OCI-LY7 (cell line): ENCODE data around the gene FKBP2. TPM values are rescaled to one million over a fixed set of nuclear protein-coding genes. Genes with fewer than 3 reads are reported as not detected.

ENCODE experiments used
- BruUV-seq: library from RNA; stranded (reverse); fragments of 400-500 nt; replicated peaks from 2 replicates; lab custom pipeline; 2021; lab: Mats Ljungman, UMichigan
- CTCF ChIA-PET: fragments of 300-600 bp; sonication (Branson Sonifier 250); formaldehyde crosslinking; loops from one replicate; lab custom pipeline; 2022; ENCODE audit warnings: antibody characterized with exemption; ENCODE audit not compliant: unreplicated experiment; lab: Charles Lee
- POLR2A ChIA-PET: fragments of 300-600 bp; sonication (Branson Sonifier 250); formaldehyde crosslinking; loops from one replicate; lab custom pipeline; 2022; ENCODE audit warnings: antibody characterized with exemption; lab: Charles Lee
- DNase-seq: peaks from one replicate; pipeline ENCODE4 v3.0.0-alpha.2; 2015; ENCODE audit warnings: low spot score
- H2AFZ ChIP-seq: fragments of 200-600 bp; sonication (generic), shearing (Covaris generic); 2 replicates; pipeline ENCODE4 v1.6.1; 2014; ENCODE audit warnings: mild to moderate bottlenecking, antibody characterized with exemption, low read length, moderate library complexity
- H3K27ac ChIP-seq: fragments of 200-600 bp; sonication (generic); 2 replicates; pipeline ENCODE4 v1.5.1; 2014; ENCODE audit warnings: mixed run types, low read depth, mild to moderate bottlenecking, moderate library complexity, low read length, inconsistent platforms; ENCODE audit not compliant: poor library complexity, severe bottlenecking
- H3K36me3 ChIP-seq: fragments of 200-600 bp; sonication (generic); 2 replicates; pipeline ENCODE4 v1.6.1; 2014; ENCODE audit warnings: mild to moderate bottlenecking, antibody characterized with exemption, low read length, moderate library complexity, mixed read lengths; ENCODE audit not compliant: insufficient read depth
- H3K4me1 ChIP-seq: fragments of 200-600 bp; sonication (generic); 2 replicates; pipeline ENCODE4 v1.5.1; 2014; ENCODE audit warnings: mild to moderate bottlenecking, low read length; ENCODE audit not compliant: insufficient read depth, poor library complexity, severe bottlenecking
- H3K4me2 ChIP-seq: fragments of 200-600 bp; sonication (generic); 2 replicates; pipeline ENCODE4 v1.6.1; 2014; ENCODE audit warnings: mild to moderate bottlenecking, low read length
- H3K4me3 ChIP-seq: fragments of 200-600 bp; sonication (generic); 2 replicates; pipeline ENCODE4 v1.5.1; 2014; ENCODE audit warnings: mild to moderate bottlenecking, low read depth, low read length; ENCODE audit not compliant: poor library complexity, severe bottlenecking
- H3K79me2 ChIP-seq: fragments of 200-600 bp; sonication (generic); 2 replicates; pipeline ENCODE4 v1.6.1; 2016; ENCODE audit warnings: low read depth, mild to moderate bottlenecking, low read length, moderate library complexity, mixed read lengths; ENCODE audit not compliant: insufficient read depth
- H3K9me2 ChIP-seq: fragments of 200-600 bp; sonication (generic); 2 replicates; pipeline ENCODE4 v1.6.1; 2016; ENCODE audit warnings: mild to moderate bottlenecking, low read length, mixed read lengths; ENCODE audit not compliant: insufficient read depth
- H3K9me3 ChIP-seq: fragments of 200-600 bp; sonication (generic); 2 replicates; pipeline ENCODE4 v1.6.1; 2014; ENCODE audit warnings: mild to moderate bottlenecking, mixed run types, low read length, mixed read lengths
- H4K20me1 ChIP-seq: fragments of 200-600 bp; sonication (generic); 2 replicates; pipeline ENCODE4 v1.6.1; 2014; ENCODE audit warnings: mild to moderate bottlenecking, antibody characterized with exemption, low read length, moderate library complexity, mixed read lengths; ENCODE audit not compliant: insufficient read depth
- EZH2phosphoT487 ChIP-seq: fragments of 200-600 bp; sonication (generic); IDR thresholded peaks from 2 replicates; pipeline ENCODE4 v1.6.1; 2018; ENCODE audit warnings: low read depth, borderline replicate concordance, mild to moderate bottlenecking, mixed run types, antibody characterized with exemption, low read length, moderate library complexity, mixed read lengths
- intact Hi-C: fragments of 100-400 bp; cut with micrococcal nuclease; formaldehyde crosslinking; loops from one replicate; pipeline ENCODE4 v1.10.0; 2022; ENCODE audit not compliant: unreplicated experiment
- total RNA-seq, 2 experiments: library from RNA; depleted of rRNA in 1 of 2; stranded (reverse); fragments of >200 nt in 1 of 2; shearing (Covaris generic) in 1 of 2; gene quantifications; 2 replicates each; pipeline ENCODE4 v1.2.3, GENCODE V29; 2014 to 2022
- TF ChIP-seq, protein P1 (sequence below): fragments of 200-600 bp; sonication (generic); conservative IDR thresholded peaks from 2 replicates; pipeline ENCODE4 v1.5.1; 2014; ENCODE audit warnings: mild to moderate bottlenecking, antibody characterized with exemption, low read length, moderate library complexity, mixed read lengths

Gene FKBP2
- total RNA-seq, 2 experiments from 2014 or later: 45.5 to 57.3 TPM

DNA sequence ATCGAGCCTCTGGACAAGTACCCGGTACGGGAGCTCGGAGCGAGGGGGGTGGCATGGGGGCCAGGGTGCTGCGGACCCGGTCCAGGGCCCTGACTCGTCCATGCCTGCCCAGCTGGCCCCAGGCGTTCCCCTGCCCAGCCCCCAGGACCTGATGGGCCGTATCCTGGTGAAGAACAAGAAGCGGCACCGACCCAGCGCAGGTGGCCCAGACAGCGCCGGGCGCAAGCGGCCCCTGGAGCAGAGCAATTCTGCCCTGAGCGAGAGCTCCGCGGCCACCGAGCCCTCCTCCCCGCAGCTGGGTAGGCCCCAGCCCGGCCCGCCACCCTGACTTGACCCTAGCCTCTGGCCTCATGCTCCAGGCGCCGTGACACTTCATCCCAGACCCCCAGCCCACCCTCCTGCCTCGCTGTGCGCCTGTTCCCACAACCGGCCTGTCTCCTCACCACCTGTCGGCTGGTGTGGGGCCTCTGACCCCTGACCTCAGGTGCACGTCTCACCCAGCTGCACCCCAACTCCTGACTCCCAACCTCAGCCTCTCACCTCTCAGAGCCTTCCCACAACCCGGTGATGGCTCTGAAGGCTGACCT, 18.1 kb downstream of the FKBP2 start:
- Histone ChIP-seq H3K36me3 (no peaks in the 10 kb centered on the region), H2AFZ (no peak overlapping the region), H3K4me2 (no peak overlapping the region), H3K4me1 (no peaks in the 10 kb centered on the region), H4K20me1 (no peaks in the 10 kb centered on the region), H3K4me3 (no peak overlapping the region), H3K9me3 (no peaks in the 10 kb centered on the region), H3K79me2 (no peaks in the 10 kb centered on the region), H3K27ac (no peak overlapping the region), H3K9me2 (no peaks in the 10 kb centered on the region)
- TF ChIP-seq EZH2phosphoT487: no peak
- TF ChIP-seq, protein P1, sequence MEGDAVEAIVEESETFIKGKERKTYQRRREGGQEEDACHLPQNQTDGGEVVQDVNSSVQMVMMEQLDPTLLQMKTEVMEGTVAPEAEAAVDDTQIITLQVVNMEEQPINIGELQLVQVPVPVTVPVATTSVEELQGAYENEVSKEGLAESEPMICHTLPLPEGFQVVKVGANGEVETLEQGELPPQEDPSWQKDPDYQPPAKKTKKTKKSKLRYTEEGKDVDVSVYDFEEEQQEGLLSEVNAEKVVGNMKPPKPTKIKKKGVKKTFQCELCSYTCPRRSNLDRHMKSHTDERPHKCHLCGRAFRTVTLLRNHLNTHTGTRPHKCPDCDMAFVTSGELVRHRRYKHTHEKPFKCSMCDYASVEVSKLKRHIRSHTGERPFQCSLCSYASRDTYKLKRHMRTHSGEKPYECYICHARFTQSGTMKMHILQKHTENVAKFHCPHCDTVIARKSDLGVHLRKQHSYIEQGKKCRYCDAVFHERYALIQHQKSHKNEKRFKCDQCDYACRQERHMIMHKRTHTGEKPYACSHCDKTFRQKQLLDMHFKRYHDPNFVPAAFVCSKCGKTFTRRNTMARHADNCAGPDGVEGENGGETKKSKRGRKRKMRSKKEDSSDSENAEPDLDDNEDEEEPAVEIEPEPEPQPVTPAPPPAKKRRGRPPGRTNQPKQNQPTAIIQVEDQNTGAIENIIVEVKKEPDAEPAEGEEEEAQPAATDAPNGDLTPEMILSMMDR: no peak
- no TSS peak for BruUV-seq
- intact Hi-C loops: no loop called here
- no peak for DNase-seq
- CTCF ChIA-PET: interaction anchor here (0.7 kb wide), 1 partner anchor 9 kb away, joined by 3 read pairs; no protein-coding TSS in a partner anchor
- POLR2A ChIA-PET: no interaction called here

DNA sequence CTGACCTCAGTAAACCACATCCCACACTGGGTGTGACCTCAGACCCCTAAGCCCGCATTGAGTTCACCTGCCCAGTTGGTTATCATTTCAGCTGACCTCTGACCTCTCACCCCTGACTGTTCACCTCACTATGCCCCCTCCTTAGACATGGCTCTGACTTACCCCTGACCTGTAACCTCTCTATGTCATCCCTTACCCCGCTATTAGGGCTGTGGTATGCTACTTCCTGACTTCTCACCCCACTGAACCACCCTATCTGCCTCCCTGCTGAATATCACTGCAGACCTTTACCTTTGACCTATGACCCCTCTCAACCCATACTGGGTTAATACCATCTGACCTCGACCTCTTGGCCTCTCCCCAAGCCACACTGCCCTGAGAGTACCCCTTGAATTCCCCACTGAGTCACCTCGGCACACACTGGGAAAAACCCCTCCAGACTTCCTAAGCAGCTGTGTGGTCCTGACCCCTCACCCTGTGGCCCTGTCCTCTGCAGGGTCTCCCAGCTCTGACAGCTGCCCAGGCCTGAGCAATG, 18.7 kb downstream of the FKBP2 start:
- H3K27ac ChIP-seq: no peak overlapping the region
- no peaks in the 10 kb centered on the region for H3K9me3 ChIP-seq
- no peak for TF ChIP-seq EZH2phosphoT487
- TF ChIP-seq, protein P1: no peak
- ChIA-PET POLR2A (no interaction called here), CTCF (no interaction called here)
- H3K4me2 ChIP-seq: no peak overlapping the region
- H3K4me3 ChIP-seq: no peak overlapping the region
- H3K36me3 ChIP-seq: no peaks in the 10 kb centered on the region
- intact Hi-C loops: no loop called here
- H3K9me2 ChIP-seq: no peaks in the 10 kb centered on the region
- H4K20me1 ChIP-seq: no peaks in the 10 kb centered on the region
- H3K79me2 ChIP-seq: no peaks in the 10 kb centered on the region
- BruUV-seq: no TSS peak
- H3K4me1 ChIP-seq: no peaks in the 10 kb centered on the region
- no peak for DNase-seq
- H2AFZ ChIP-seq: no peak overlapping the region

DNA sequence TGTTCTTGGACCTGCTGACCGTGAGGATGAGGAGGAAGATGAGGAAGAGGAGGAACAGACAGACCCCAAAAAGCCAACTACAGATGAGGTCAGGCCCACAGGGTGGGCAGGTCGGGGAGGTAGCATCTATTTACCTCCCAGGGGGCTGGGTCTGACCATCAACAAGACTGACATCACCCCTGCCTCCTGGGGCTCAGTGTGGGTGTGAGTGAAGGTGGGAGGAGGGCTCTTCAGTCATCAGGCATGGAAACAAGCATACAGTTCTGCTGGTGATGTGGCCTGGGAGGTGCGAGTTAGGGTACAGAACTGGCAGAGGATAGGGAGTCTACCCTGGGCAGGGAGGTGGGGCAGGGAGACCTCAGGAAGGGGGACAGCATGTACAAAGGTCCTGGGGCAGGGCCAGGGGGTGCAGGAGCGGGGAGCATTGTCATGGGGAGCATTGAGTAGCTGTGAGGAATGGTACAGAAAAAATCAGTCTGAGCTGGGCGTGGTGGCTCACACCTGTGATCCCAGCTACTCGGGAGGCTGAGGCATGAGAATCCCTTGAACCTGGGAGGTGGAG, 19.3 kb downstream of the FKBP2 start:
- Histone ChIP-seq H3K9me2 (no peaks in the 10 kb centered on the region), H3K27ac (no peak overlapping the region), H3K4me3 (no peak overlapping the region), H3K9me3 (no peaks in the 10 kb centered on the region), H3K36me3 (no peaks in the 10 kb centered on the region), H4K20me1 (no peaks in the 10 kb centered on the region), H3K79me2 (no peaks in the 10 kb centered on the region), H3K4me2 (no peak overlapping the region), H3K4me1 (peaks cover under 1% of the 10 kb centered on the region), H2AFZ (no peak overlapping the region)
- DNase-seq: no peak
- POLR2A ChIA-PET: interaction anchor here (0.6 kb wide), 1 partner anchor 67 kb away, joined by 5 read pairs; no protein-coding TSS in a partner anchor
- intact Hi-C loops: no loop called here
- CTCF ChIA-PET: no interaction called here
- no TSS peak for BruUV-seq
- TF ChIP-seq, protein P1: no peak
- no peak for TF ChIP-seq EZH2phosphoT487
